Natural killer cell treated with Interleukin-12 subunit alpha and Interleukin-12 subunit beta and Interleukin-15 and Interleukin-18, amount 100 ng/mL, for 72 hours (primary cell): ENCODE measurements around the gene PLEKHA1. TPM values are rescaled to one million over a fixed set of nuclear protein-coding genes. Genes with fewer than 3 reads are reported as not detected.
A peak's percentile ranks its signal among the peaks of the same experiment; 100 is the strongest.

Source experiments
- ATAC-seq, 2 donors: fragments of 150-1000 bp; cut with Tn5 transposase in 1 of 2; sonication (Bioruptor Pico), chemical (Tn5 transposase) in 1 of 2; 2 replicates each; pipeline ENCODE4 v1.10.0; 2021
- DNase-seq: peaks from one replicate; pipeline ENCODE4 v3.0.0; 2022; ENCODE audit warnings: low spot score
- H3K27ac Mint-ChIP-seq, 2 donors: 1 replicate in 1 of 2; 2 replicates in 1 of 2; pipeline ENCODE4 v1.8.0; 2022; ENCODE audit warnings: mixed read lengths in 2 of 2, mild to moderate bottlenecking in 1 of 2, moderate library complexity in 1 of 2
- H3K27me3 Mint-ChIP-seq, 2 donors: 1 replicate in 1 of 2; 2 replicates in 1 of 2; pipeline ENCODE4 v1.8.0; 2022; ENCODE audit warnings: mixed read lengths in 2 of 2
- H3K36me3 Mint-ChIP-seq: one replicate; pipeline ENCODE4 v1.8.0; 2022; ENCODE audit warnings: mixed read lengths
- H3K4me1 Mint-ChIP-seq, 2 donors: 1 replicate in 1 of 2; 2 replicates in 1 of 2; pipeline ENCODE4 v1.8.0; 2022; ENCODE audit warnings: low read depth in 2 of 2, mixed read lengths in 2 of 2, mild to moderate bottlenecking in 1 of 2
- H3K4me3 Mint-ChIP-seq: one replicate; pipeline ENCODE4 v1.8.0; 2022; ENCODE audit warnings: mixed read lengths
- H3K9me3 Mint-ChIP-seq: 2 replicates; pipeline ENCODE4 v1.8.0; 2022; ENCODE audit warnings: mixed read lengths
- total RNA-seq, 2 donors: library from RNA; stranded (reverse); gene quantifications; one replicate each; pipeline ENCODE4 v1.2.3, GENCODE V29; 2022

PLEKHA1 gene
- total RNA-seq, 2 donors from 2014 or later = 4.4 to 7.9 TPM

DNA sequence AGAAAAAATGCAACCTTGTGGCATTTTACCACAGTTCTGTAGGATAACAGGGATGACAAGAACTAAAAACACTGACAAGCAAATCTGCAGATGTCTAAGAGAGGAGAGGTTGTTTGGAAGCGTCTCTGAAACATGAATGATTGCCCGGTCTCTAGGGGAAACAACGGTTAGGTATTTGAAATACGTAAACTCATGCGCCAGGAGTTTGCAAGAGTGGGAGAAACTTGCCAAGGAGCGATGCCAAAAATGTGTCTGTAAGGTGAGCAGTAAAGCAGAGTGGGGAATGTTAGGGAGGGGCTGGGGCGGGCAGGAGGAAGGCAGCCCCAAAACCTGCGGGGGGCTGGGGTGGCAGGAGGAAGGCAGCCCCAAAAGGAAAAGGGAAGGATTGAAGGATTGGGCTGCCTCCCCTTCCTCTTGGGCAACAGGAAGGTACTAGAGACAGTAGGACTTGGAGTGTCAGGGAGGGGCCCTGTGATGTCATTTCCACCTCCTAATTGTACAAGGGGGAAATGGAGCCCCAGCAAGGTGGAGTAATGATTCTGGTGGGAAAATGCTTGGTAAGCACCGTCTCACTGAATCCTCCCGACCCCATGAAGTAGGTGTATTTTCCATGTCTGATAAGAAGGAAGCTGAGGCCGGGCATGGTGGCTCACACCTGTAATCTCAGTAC is 33.2 kb upstream of the PLEKHA1 start:
- DNase-seq (no peak), ATAC-seq (no peak)
- Mint-ChIP-seq H3K4me1 (peaks cover 0 to 2% of the 10 kb centered on the region in 2 donors), H3K4me3 (no peak overlapping the region), H3K9me3 (no peaks in the 10 kb centered on the region), H3K27me3 (peaks cover 0 to 2% of the 10 kb centered on the region in 2 donors), H3K27ac (no peak overlapping the region), H3K36me3 (no peaks in the 10 kb centered on the region)

DNA sequence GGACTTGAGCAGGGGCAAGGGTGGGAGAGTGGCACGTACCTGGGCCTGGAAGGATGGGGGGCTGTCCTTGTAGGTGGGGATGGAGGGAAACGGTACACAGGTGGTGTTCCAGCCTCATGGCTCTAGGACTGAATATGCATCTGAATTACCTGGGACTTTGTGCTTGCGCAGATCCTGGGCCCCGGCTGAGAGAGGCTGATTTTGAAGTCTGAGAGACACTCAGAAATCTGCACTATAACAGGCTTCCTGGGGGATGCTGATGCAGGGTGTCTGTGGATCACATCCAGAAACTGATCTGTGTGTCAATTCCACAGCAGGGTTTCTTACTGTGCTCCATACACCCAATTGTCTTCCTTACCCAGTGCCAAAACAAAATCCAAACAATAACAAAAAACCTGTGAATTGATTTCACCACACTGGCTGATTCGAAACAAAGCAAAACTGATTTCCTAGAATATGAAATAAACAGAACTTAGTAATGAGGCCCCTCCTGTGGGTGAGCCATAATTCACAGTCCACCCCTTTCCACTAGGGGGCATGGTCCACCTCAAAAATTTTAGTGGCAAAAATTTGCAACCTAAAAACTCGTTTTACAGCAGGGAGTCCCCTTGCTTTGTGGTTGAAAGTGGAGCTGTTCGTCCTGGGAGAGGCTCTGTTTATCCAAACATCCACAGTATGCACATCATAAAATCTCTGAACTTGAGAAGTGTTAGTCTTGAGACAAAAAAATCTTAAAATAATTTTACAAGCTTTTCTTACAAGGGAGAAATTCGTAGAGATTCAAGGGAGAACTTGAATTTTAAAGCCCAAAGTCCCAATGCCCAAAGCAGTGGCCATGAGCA is 32.0 kb upstream of the PLEKHA1 start:
- DNase-seq = no peak
- peaks cover 0 to 2% of the 10 kb centered on the region in 2 donors for H3K27me3 Mint-ChIP-seq
- no peaks in the 10 kb centered on the region for H3K9me3 Mint-ChIP-seq
- no peaks in the 10 kb centered on the region for H3K36me3 Mint-ChIP-seq
- H3K4me1 Mint-ChIP-seq = peaks cover 0 to 2% of the 10 kb centered on the region in 2 donors
- peak overlapping the region in 1 of 2 donors; percentile 39 for H3K27ac Mint-ChIP-seq
- ATAC-seq = peak; percentile 44 to 52
- no peak overlapping the region for H3K4me3 Mint-ChIP-seq

- ATAC-seq = no peak
- no peaks in the 10 kb centered on the region for H3K36me3 Mint-ChIP-seq
- H3K9me3 Mint-ChIP-seq = no peaks in the 10 kb centered on the region
- H3K4me3 Mint-ChIP-seq = no peak overlapping the region
- H3K27me3 Mint-ChIP-seq = peaks cover 0 to 2% of the 10 kb centered on the region in 2 donors
- H3K4me1 Mint-ChIP-seq = peaks cover 0 to 2% of the 10 kb centered on the region in 2 donors
- DNase-seq = no peak
- no peak overlapping the region for H3K27ac Mint-ChIP-seq
These were observed 31.2 kb upstream of the PLEKHA1 start for GRCh38 chr10:122343135-122343800.

- Mint-ChIP-seq H3K4me1 (peaks cover 0 to 2% of the 10 kb centered on the region in 2 donors), H3K36me3 (no peaks in the 10 kb centered on the region), H3K27me3 (peaks cover 0 to 2% of the 10 kb centered on the region in 2 donors), H3K9me3 (no peaks in the 10 kb centered on the region), H3K27ac (no peak overlapping the region), H3K4me3 (no peak overlapping the region)
- DNase-seq (no peak), ATAC-seq (no peak)
These were observed 30.6 kb upstream of the PLEKHA1 start for GRCh38 chr10:122343936-122344335.

DNA sequence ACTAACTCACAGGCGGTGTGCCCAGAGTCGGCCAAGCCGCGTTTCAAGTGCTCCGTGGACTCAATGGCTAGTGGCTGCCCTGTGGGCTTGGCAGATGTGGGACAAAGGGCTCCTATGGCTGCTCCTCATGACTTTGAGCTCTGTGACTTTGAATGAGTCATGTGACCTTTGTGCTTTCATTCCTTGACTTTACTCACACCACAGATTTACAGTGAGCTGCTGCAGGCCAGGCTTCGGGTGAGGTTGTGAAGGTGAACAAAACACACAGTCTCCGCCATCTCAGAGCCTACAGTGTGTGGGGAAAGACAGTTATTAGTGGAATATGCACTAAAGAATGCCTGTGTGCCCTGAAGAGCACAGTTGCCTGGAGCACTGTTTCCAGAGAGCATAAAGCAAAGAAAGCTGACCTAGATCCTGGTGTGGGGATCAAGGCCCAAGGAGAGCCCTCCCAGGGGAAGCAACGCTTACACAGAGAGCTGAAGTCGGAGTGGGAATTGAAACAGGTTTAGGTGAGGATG is 29.7 kb upstream of the PLEKHA1 start:
- Mint-ChIP-seq H3K9me3 (no peaks in the 10 kb centered on the region), H3K4me1 (peaks cover 0 to 2% of the 10 kb centered on the region in 2 donors), H3K27ac (peak overlapping the region in 1 of 2 donors; percentile 50), H3K36me3 (no peaks in the 10 kb centered on the region), H3K4me3 (no peak overlapping the region), H3K27me3 (peaks cover 0 to 2% of the 10 kb centered on the region in 2 donors)
- ATAC-seq (no peak), DNase-seq (no peak)

GRCh38 chr10:122346326-122346950 is 28.1 kb upstream of the PLEKHA1 start:
- no peak overlapping the region for H3K4me3 Mint-ChIP-seq
- H3K4me1 Mint-ChIP-seq = peaks cover 0 to 2% of the 10 kb centered on the region in 2 donors
- DNase-seq (no peak), ATAC-seq (no peak)
- no peaks in the 10 kb centered on the region for H3K27me3 Mint-ChIP-seq
- H3K27ac Mint-ChIP-seq = no peak overlapping the region
- H3K36me3 Mint-ChIP-seq = no peaks in the 10 kb centered on the region
- H3K9me3 Mint-ChIP-seq = no peaks in the 10 kb centered on the region

DNA sequence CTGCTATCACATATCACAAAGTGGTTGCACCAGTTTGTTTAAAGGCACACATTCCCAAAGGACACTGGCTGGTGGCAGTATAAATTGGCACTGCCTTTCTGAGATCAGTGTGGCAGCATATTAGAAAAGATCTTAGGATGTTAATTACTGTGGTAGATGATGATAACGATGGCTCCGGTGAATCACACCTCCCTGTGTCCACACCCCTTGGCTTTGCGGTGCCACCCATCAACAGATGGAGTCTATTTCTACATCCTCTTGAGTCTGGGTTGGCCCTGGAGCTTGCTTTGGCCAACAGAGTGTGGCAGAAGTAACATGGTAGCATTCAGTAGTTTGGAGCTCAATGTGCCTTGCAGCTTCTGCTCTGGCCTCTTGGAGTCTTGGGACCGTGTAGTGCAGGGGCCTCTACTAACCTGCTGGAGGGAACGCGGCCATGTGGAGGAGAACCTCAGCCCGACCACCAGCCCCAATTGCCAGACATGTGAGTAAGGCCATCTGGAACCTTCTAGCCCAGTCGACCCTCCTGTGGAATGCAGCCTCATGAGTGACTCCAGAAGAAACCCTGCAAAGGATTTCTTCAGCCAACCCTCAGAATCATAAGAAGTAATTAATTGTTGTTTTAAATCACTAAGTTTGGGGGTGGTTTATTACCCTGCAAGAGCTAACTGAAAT is 27.2 kb upstream of the PLEKHA1 start:
- Mint-ChIP-seq H3K4me3 (no peak overlapping the region), H3K9me3 (no peaks in the 10 kb centered on the region), H3K36me3 (no peaks in the 10 kb centered on the region), H3K27me3 (no peaks in the 10 kb centered on the region), H3K4me1 (peaks cover 0 to 2% of the 10 kb centered on the region in 2 donors), H3K27ac (no peak overlapping the region)
- DNase-seq (no peak), ATAC-seq (no peak)

- H3K9me3 Mint-ChIP-seq = no peaks in the 10 kb centered on the region
- H3K4me1 Mint-ChIP-seq = no peaks in the 10 kb centered on the region
- H3K27me3 Mint-ChIP-seq = no peaks in the 10 kb centered on the region
- no peak overlapping the region for H3K27ac Mint-ChIP-seq
- no peaks in the 10 kb centered on the region for H3K36me3 Mint-ChIP-seq
- H3K4me3 Mint-ChIP-seq = no peak overlapping the region
- DNase-seq = no peak
- no peak for ATAC-seq
These were observed 26.0 kb upstream of the PLEKHA1 start for GRCh38 chr10:122348512-122348911.

GRCh38 chr10:122348935-122349361 is 25.6 kb upstream of the PLEKHA1 start:
- no peak for DNase-seq

GRCh38 chr10:122349758-122350369 is 24.6 kb upstream of the PLEKHA1 start:
- no peak for DNase-seq
- Mint-ChIP-seq H3K4me3 (no peak overlapping the region), H3K9me3 (no peaks in the 10 kb centered on the region), H3K36me3 (no peaks in the 10 kb centered on the region), H3K27ac (no peak overlapping the region), H3K4me1 (no peaks in the 10 kb centered on the region), H3K27me3 (peaks cover 0 to 3% of the 10 kb centered on the region in 2 donors)
- no peak for ATAC-seq

More at GRCh38 chr10:122348935-122349361, 25.6 kb upstream of the PLEKHA1 start:
- no peak for ATAC-seq
- H3K36me3 Mint-ChIP-seq = no peaks in the 10 kb centered on the region
- H3K27ac Mint-ChIP-seq = no peak overlapping the region
- H3K4me1 Mint-ChIP-seq = no peaks in the 10 kb centered on the region
- H3K4me3 Mint-ChIP-seq = no peak overlapping the region
- H3K27me3 Mint-ChIP-seq = peaks cover 0 to 3% of the 10 kb centered on the region in 2 donors
- H3K9me3 Mint-ChIP-seq = no peaks in the 10 kb centered on the region

DNA sequence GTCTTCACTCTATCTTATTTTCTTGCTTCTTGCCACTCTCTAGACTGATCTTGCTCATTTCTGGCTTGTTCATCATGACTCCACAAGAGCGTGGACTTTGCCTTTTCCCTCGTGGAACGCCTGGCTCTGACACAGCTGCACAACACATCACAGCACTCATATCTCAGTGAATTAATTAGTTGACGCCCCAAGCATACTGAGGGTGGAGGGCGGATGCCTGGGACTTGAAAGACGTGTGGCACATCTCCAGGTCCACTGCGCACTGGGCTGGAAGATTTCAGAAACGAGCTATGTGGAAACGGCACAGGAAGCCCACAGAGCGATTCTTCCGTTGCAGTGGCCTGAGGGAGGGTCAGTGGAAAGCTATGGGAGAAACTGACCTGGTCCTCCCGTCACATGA is 23.6 kb upstream of the PLEKHA1 start:
- no peak overlapping the region for H3K4me3 Mint-ChIP-seq
- peaks cover 0 to 6% of the 10 kb centered on the region in 2 donors for H3K27me3 Mint-ChIP-seq
- H3K36me3 Mint-ChIP-seq = no peaks in the 10 kb centered on the region
- no peaks in the 10 kb centered on the region for H3K9me3 Mint-ChIP-seq
- ATAC-seq = no peak
- no peak overlapping the region for H3K27ac Mint-ChIP-seq
- no peak for DNase-seq
- H3K4me1 Mint-ChIP-seq = no peaks in the 10 kb centered on the region

DNA sequence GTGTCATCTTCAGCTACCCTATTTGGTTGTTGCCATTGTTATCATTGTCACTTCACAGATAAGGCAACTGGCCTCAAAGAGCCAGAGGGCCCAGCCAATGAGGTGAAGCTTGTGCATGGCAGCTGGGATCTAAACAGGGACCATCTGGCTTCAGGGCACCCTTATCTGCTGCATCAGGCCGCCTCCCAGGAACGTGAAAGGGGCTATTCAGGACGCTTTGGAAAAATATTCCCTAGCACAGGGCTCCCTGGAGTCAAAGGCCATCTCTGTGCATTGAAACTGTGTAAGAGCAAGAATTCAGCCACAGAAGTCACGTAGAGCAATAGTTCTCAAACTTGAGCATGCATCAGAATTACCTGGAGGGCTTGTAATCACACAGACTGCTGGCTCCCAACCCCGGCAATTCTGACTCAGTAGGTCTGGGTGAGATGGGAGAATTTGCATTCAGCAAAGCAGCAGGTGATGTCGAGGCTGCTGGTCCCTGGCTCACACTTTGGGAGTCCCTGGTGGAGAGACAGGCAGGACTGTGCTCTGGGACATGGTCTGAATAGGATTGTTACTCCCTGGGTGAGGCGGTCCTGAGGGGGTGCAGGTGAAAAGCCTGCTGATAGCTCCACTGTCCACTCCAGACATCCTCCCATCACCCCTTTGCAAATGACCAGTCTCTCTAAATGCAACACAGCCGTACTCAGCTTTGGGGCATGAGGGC is 21.5 kb upstream of the PLEKHA1 start:
- ATAC-seq = peak in 1 of 2 donors; percentile 28
- no peak for DNase-seq
- H3K4me1 Mint-ChIP-seq = no peaks in the 10 kb centered on the region
- H3K9me3 Mint-ChIP-seq = no peaks in the 10 kb centered on the region
- no peak overlapping the region for H3K27ac Mint-ChIP-seq
- H3K27me3 Mint-ChIP-seq = peaks cover 0 to 6% of the 10 kb centered on the region in 2 donors
- peaks cover under 1% of the 10 kb centered on the region for H3K36me3 Mint-ChIP-seq
- H3K4me3 Mint-ChIP-seq = no peak overlapping the region
